DND-41 (cell line): Measurements from ENCODE around the gene CDC123.

Experiments used
- ATAC-seq: fragments of 200-7000 bp; cut with Tn5 transposase; 3 replicates; pipeline ENCODE4 v1.9.1; 2021; ENCODE audit warnings: low read depth; ENCODE audit not compliant: insufficient read depth
- DNase-seq: peaks from one replicate; pipeline ENCODE4 v3.0.0-alpha.2; 2020
- H2AFZ ChIP-seq: 2 replicates; pipeline ENCODE4 v1.6.0; 2012; ENCODE audit warnings: low read depth, low read length
- H3K27ac ChIP-seq: 2 replicates; pipeline ENCODE4 v1.5.1; 2012; ENCODE audit warnings: low read length, inconsistent platforms
- H3K27me3 ChIP-seq: fragments of 200-600 bp; sonication (generic); 2 replicates; pipeline ENCODE4 v1.6.0; 2012; ENCODE audit warnings: low read length, mild to moderate bottlenecking, inconsistent platforms; ENCODE audit not compliant: insufficient read depth, poor library complexity
- H3K36me3 ChIP-seq: 2 replicates; pipeline ENCODE4 v1.5.1; 2012; ENCODE audit warnings: low read length, inconsistent platforms; ENCODE audit not compliant: insufficient read depth
- H3K4me1 ChIP-seq: 2 replicates; pipeline ENCODE4 v1.5.1; 2012; ENCODE audit warnings: mild to moderate bottlenecking, low read length; ENCODE audit not compliant: insufficient read depth
- H3K4me2 ChIP-seq: 2 replicates; pipeline ENCODE4 v1.6.0; 2012; ENCODE audit warnings: mild to moderate bottlenecking, moderate library complexity, low read length, inconsistent platforms; ENCODE audit not compliant: insufficient read depth
- H3K4me3 ChIP-seq, 2 experiments: fragments of 200-600 bp in 1 of 2; shearing (Covaris generic) in 1 of 2; 2 replicates each; pipeline ENCODE4 v1.5.1; 2012 to 2016; ENCODE audit warnings: inconsistent platforms in 2 of 2, low read length in 2 of 2, mild to moderate bottlenecking in 2 of 2, low read depth in 1 of 2, moderate library complexity in 1 of 2
- H3K79me2 ChIP-seq: 2 replicates; pipeline ENCODE4 v1.6.0; 2012; ENCODE audit warnings: low read length, inconsistent platforms; ENCODE audit not compliant: insufficient read depth
- H3K9ac ChIP-seq: 2 replicates; pipeline ENCODE4 v1.6.0; 2012; ENCODE audit warnings: low read depth, mild to moderate bottlenecking, inconsistent platforms, low read length, moderate library complexity
- H3K9me3 ChIP-seq: 2 replicates; pipeline ENCODE4 v1.5.1; 2012; ENCODE audit warnings: low read length, moderate library complexity, mild to moderate bottlenecking, inconsistent platforms; ENCODE audit not compliant: insufficient read depth, severe bottlenecking
- H4K20me1 ChIP-seq: 2 replicates; pipeline ENCODE4 v1.6.0; 2012; ENCODE audit warnings: low read length; ENCODE audit not compliant: insufficient read depth
- CTCF ChIP-seq: IDR thresholded peaks from 2 replicates; pipeline ENCODE4 v1.5.1; 2012; ENCODE audit warnings: borderline replicate concordance, low read length, moderate library complexity, mild to moderate bottlenecking; ENCODE audit not compliant: poor library complexity, severe bottlenecking; ENCODE audit errors: extremely low read depth
- EZH2 ChIP-seq: IDR thresholded peaks from 3 replicates; pipeline ENCODE4 v1.6.1; 2012; ENCODE audit warnings: borderline replicate concordance, low read depth, mild to moderate bottlenecking, moderate library complexity, low read length, inconsistent platforms; ENCODE audit not compliant: severe bottlenecking

Gene CDC123

DNA sequence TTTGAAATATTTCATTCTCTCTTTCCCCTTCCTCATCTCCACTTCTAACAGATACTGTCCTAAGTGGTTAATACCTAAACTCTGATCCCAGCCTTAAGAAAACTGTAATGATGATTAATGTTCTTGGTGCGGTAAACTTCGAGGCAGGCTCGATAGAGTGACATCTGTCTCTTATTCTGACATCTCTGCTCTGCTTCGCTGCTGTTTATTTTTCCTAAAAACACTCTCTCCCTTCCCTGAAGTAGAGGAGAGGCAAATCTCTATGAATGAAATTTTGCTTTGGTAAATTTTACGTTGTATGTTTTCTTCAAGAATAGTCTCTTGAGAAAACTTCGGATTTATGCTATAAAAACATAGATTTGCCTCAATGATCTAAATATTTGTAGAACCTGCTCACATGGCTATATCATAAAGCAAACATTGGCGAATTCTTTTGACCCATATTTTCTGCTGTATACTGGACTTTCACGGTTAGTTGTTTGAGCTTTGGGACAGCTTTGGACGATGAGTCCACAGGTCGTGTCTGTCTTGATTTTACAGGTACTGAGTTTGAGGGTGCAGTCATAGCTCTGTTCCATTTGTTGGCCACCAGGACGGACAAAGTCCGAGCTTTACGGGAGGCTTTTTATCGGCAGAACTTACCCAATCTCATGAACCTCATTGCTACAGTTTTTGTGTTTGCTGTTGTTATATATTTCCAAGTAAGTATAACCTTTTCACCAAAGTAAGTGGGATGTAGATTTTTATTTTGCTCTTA is 39.4 kb upstream of the CDC123 start:
- DNase-seq (no peak), ATAC-seq (no peak)
- no peak overlapping the region for H3K4me3 ChIP-seq
- no peak overlapping the region for H2AFZ ChIP-seq
- no peaks in the 10 kb centered on the region for H3K27me3 ChIP-seq
- no peak overlapping the region for H3K27ac ChIP-seq
- H3K4me1 ChIP-seq = no peaks in the 10 kb centered on the region
- no peaks in the 10 kb centered on the region for H3K9me3 ChIP-seq
- H3K9ac ChIP-seq = no peak overlapping the region
- no peaks in the 10 kb centered on the region for H3K79me2 ChIP-seq
- TF ChIP-seq CTCF (no peak), EZH2 (no peak)
- H3K36me3 ChIP-seq = peaks cover 57% of the 10 kb centered on the region
- no peaks in the 10 kb centered on the region for H4K20me1 ChIP-seq
- H3K4me2 ChIP-seq = no peak overlapping the region

DNA sequence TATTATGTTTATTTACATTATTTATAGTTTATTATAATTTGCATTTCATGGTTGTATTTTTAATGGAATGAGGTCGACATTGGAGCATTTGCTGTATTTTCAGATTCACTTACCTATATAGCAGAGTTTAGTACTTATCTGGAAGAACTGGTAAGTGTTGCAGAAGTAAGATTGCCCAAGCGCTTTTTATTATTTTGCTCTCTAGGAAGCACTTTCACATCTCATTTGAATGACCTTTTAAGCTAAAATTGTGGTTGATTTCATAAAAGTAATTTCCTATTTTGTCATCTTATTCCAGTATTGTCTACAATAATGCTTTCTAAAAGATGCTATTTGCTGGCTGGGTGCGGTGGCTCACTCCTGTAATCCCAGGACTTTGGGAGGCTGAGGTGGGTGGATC is 37.9 kb upstream of the CDC123 start:
- no peaks in the 10 kb centered on the region for H3K9me3 ChIP-seq
- no peaks in the 10 kb centered on the region for H3K4me1 ChIP-seq
- ATAC-seq (no peak), DNase-seq (no peak)
- H3K4me2 ChIP-seq = no peak overlapping the region
- no peak overlapping the region for H3K4me3 ChIP-seq
- no peak for TF ChIP-seq CTCF
- TF ChIP-seq EZH2 = no peak
- no peak overlapping the region for H3K9ac ChIP-seq
- no peaks in the 10 kb centered on the region for H4K20me1 ChIP-seq
- H3K79me2 ChIP-seq = no peaks in the 10 kb centered on the region
- H3K27me3 ChIP-seq = no peaks in the 10 kb centered on the region
- no peak overlapping the region for H2AFZ ChIP-seq
- no peak overlapping the region for H3K27ac ChIP-seq
- H3K36me3 ChIP-seq = peaks cover 72% of the 10 kb centered on the region

DNA sequence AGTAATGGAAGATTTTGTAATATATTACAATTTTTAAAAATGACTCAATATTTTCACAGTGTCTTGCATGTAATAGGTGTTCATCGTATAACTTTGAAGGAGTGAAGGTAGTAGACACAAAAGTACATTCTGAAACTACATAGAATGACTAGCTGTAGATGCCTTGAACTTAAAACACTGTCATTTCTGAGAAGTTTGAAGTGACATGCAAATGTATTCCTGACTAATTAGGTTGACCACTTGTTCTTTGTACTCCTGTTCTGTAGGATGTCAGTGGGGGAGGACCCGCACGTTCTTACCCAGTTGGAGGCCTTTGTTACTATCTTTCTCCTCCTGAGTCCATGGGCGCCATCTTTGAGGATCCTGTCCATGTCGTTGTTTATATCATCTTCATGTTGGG is 35.3 kb upstream of the CDC123 start:
- Histone ChIP-seq H3K4me2 (no peak overlapping the region), H3K36me3 (peaks cover 78% of the 10 kb centered on the region)

More for the DNA sequence above, 35.3 kb upstream of the CDC123 start:
- no peak for TF ChIP-seq EZH2
- no peak for TF ChIP-seq CTCF
- no peaks in the 10 kb centered on the region for H3K9me3 ChIP-seq
- H2AFZ ChIP-seq = no peak overlapping the region
- no peaks in the 10 kb centered on the region for H3K4me1 ChIP-seq
- no peaks in the 10 kb centered on the region for H4K20me1 ChIP-seq
- H3K27me3 ChIP-seq = no peaks in the 10 kb centered on the region
- H3K27ac ChIP-seq = no peak overlapping the region
- no peaks in the 10 kb centered on the region for H3K79me2 ChIP-seq
- H3K9ac ChIP-seq = no peak overlapping the region
- DNase-seq = no peak
- H3K4me3 ChIP-seq = no peak overlapping the region
- no peak for ATAC-seq
